Thyroid gland (tissue), 4 donors: Measurements from ENCODE around the gene KLHL34.

Experiments
- CTCF ChIP-seq, 6 experiments: fragments of 200-600 bp in 3 of 6; fragments of 450-650 bp in 3 of 6; sonication (generic) in 3 of 6; IDR thresholded peaks; one replicate each; pipeline ENCODE4 v1.5.1; 2016 to 2019; ENCODE audit warnings: antibody characterized with exemption in 6 of 6, mild to moderate bottlenecking in 2 of 6, inconsistent platforms in 1 of 6, moderate library complexity in 1 of 6
- POLR2A ChIP-seq, 2 donors: fragments of 450-650 bp; IDR thresholded peaks; one replicate each; pipeline ENCODE4 v1.6.1; 2017; ENCODE audit warnings: antibody characterized with exemption in 2 of 2, mild to moderate bottlenecking in 2 of 2, moderate library complexity in 1 of 2

- no peak for TF ChIP-seq CTCF (IDR thresholded peaks at IDR 0.05)
- no peak for TF ChIP-seq POLR2A (IDR thresholded peaks at IDR 0.05)
These were observed 17.8 kb upstream of the KLHL34 start for GRCh38 chrX:21675931-21676330.
